Mesenchymal stem cell (in vitro differentiated cells and primary cell): Measurements from ENCODE around the gene KLHL36.
A peak's percentile ranks its signal among the peaks of the same experiment; 100 is the strongest.

ENCODE experiments used
- DNase-seq: peaks from one replicate; pipeline ENCODE4 v3.0.0-alpha.2; 2013
- H2AFZ ChIP-seq: one replicate; pipeline ENCODE4 v1.6.1; 2013; ENCODE audit warnings: low read depth, mild to moderate bottlenecking, control low read depth, inconsistent platforms, low read length, moderate library complexity
- H2AK5ac ChIP-seq: 2 replicates; pipeline ENCODE4 v1.6.1; 2013; ENCODE audit warnings: low read length, moderate library complexity, mild to moderate bottlenecking, inconsistent platforms; ENCODE audit not compliant: severe bottlenecking
- H2BK120ac ChIP-seq: one replicate; pipeline ENCODE4 v1.6.1; 2013; ENCODE audit warnings: low read depth, mild to moderate bottlenecking, inconsistent platforms, low read length, moderate library complexity
- H2BK12ac ChIP-seq, 2 experiments: one replicate each; pipeline ENCODE4 v1.6.1; 2013; ENCODE audit warnings: inconsistent platforms in 2 of 2, low read length in 2 of 2, mild to moderate bottlenecking in 2 of 2, moderate library complexity in 2 of 2, control low read depth in 1 of 2
- H2BK15ac ChIP-seq: one replicate; pipeline ENCODE4 v1.6.1; 2013; ENCODE audit warnings: mild to moderate bottlenecking, low read depth, inconsistent platforms; ENCODE audit not compliant: poor library complexity, severe bottlenecking
- H2BK5ac ChIP-seq: 2 replicates; pipeline ENCODE4 v1.6.1; 2013; ENCODE audit warnings: low read depth, mild to moderate bottlenecking, low read length, control low read depth, inconsistent platforms; ENCODE audit not compliant: poor library complexity, severe bottlenecking
- H3K14ac ChIP-seq, 2 experiments: one replicate each; pipeline ENCODE4 v1.6.1; 2013; ENCODE audit warnings: inconsistent platforms in 2 of 2, low read length in 2 of 2, control low read depth in 1 of 2, mild to moderate bottlenecking in 1 of 2, moderate library complexity in 1 of 2
- H3K18ac ChIP-seq, 2 experiments: one replicate each; pipeline ENCODE4 v1.6.1; 2013; ENCODE audit warnings: inconsistent platforms in 2 of 2, low read length in 2 of 2, control low read depth in 1 of 2, low read depth in 1 of 2, mild to moderate bottlenecking in 1 of 2
- H3K23ac ChIP-seq, 2 experiments: one replicate each; pipeline ENCODE4 v1.6.1; 2013; ENCODE audit warnings: inconsistent platforms in 2 of 2, low read length in 2 of 2, mild to moderate bottlenecking in 2 of 2, moderate library complexity in 2 of 2, control low read depth in 1 of 2
- H3K27ac ChIP-seq: 2 replicates; pipeline ENCODE4 v1.5.1; 2013; ENCODE audit warnings: mild to moderate bottlenecking, moderate library complexity, low read length, control low read depth, inconsistent platforms; ENCODE audit not compliant: poor library complexity, severe bottlenecking
- H3K27me3 ChIP-seq, 2 experiments: 2 replicates each; pipeline versions ENCODE4 v1.6.1 to v1.7.0; 2013; ENCODE audit warnings: low read length in 2 of 2, mild to moderate bottlenecking in 2 of 2, moderate library complexity in 2 of 2, control low read depth in 1 of 2, inconsistent platforms in 1 of 2; ENCODE audit not compliant: control insufficient read depth in 1 of 2, insufficient read depth in 1 of 2
- H3K36me3 ChIP-seq, 2 experiments: 2 replicates each; pipeline versions ENCODE4 v1.6.1 to v1.7.0; 2013; ENCODE audit warnings: low read length in 2 of 2, control low read depth in 1 of 2, inconsistent platforms in 1 of 2, low read depth in 1 of 2, mild to moderate bottlenecking in 1 of 2; ENCODE audit not compliant: insufficient read depth in 2 of 2, control insufficient read depth in 1 of 2
- H3K4ac ChIP-seq, 2 experiments: one replicate each; pipeline ENCODE4 v1.6.1; 2013; ENCODE audit warnings: inconsistent platforms in 2 of 2, low read length in 2 of 2, mild to moderate bottlenecking in 2 of 2, moderate library complexity in 2 of 2, control low read depth in 1 of 2, low read depth in 1 of 2
- H3K4me1 ChIP-seq: 2 replicates; pipeline ENCODE4 v1.6.1; 2013; ENCODE audit warnings: low read depth, low read length, control low read depth; ENCODE audit not compliant: control insufficient read depth, insufficient read depth
- H3K4me2 ChIP-seq: 2 replicates; pipeline ENCODE4 v1.6.1; 2013; ENCODE audit warnings: low read length, mild to moderate bottlenecking, inconsistent platforms; ENCODE audit not compliant: poor library complexity, severe bottlenecking
- H3K4me3 ChIP-seq, 2 experiments: 2 replicates each; pipeline versions ENCODE4 v1.5.1 to v1.7.0; 2013; ENCODE audit warnings: low read length in 2 of 2, mild to moderate bottlenecking in 2 of 2, control low read depth in 1 of 2, low read depth in 1 of 2; ENCODE audit not compliant: insufficient read depth in 1 of 2
- H3K79me1 ChIP-seq: replicated peaks from 2 replicates; pipeline ENCODE4 v1.6.1; 2013; ENCODE audit warnings: mild to moderate bottlenecking, control low read depth, low read length, inconsistent platforms; ENCODE audit not compliant: poor library complexity, severe bottlenecking
- H3K9ac ChIP-seq: 2 replicates; pipeline ENCODE4 v1.7.0; 2013; ENCODE audit warnings: mild to moderate bottlenecking, low read length, moderate library complexity
- H3K9me3 ChIP-seq: 2 replicates; pipeline ENCODE4 v1.7.0; 2013; ENCODE audit warnings: mild to moderate bottlenecking, low read length; ENCODE audit not compliant: control insufficient read depth
- H4K8ac ChIP-seq: one replicate; pipeline ENCODE4 v1.6.1; 2013; ENCODE audit warnings: inconsistent platforms, mild to moderate bottlenecking, low read length, moderate library complexity
- H4K91ac ChIP-seq: one replicate; pipeline ENCODE4 v1.6.1; 2013; ENCODE audit warnings: mild to moderate bottlenecking, low read length, inconsistent platforms
- WGBS: methylation state at CpG from one replicate; pipeline ENCODE4 v1.1.7; 2013; ENCODE audit warnings: mixed read lengths; 5-methylcytosine and 5-hydroxymethylcytosine counted together

Gene KLHL36

DNA sequence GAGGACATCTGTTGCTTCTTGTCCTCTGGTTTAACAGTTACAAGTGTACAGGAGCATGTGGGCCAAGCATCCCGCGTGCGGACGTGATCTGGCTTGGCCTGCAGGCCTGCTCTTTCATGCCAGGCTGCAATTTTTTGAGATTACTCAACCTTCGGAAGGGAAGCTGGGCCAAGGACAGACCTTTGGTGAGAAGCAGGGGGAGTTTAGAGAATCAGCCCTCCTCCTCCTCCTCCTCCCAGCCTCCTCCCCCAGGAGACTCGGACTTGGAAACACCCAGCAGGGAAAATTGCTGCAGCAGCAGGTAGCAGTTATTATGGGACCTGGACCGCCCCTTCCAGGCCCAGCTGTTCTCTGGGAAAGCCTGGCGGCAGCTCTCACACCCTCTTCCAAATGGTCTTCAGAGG is 5.1 kb upstream of the KLHL36 start:
- Histone ChIP-seq H3K14ac (no peak overlapping the region), H2BK120ac (peak overlapping the region; percentile 78), H2BK12ac (peak overlapping the region in 1 of 2 experiments; percentile 19), H2AK5ac (no peak overlapping the region), H3K4ac (no peak overlapping the region), H3K9ac (peak overlapping the region; percentile 68), H3K27me3 (no peaks in the 10 kb centered on the region), H4K8ac (peak overlapping the region; percentile 74), H3K18ac (peak overlapping the region in 1 of 2 experiments; percentile 4), H4K91ac (peak overlapping the region; percentile 48), H3K36me3 (no peaks in the 10 kb centered on the region), H3K4me1 (peaks cover 40% of the 10 kb centered on the region), H3K79me1 (no peaks in the 10 kb centered on the region), H3K4me2 (no peak overlapping the region), H3K9me3 (no peaks in the 10 kb centered on the region), H3K4me3 (peak overlapping the region in 1 of 2 experiments; percentile 51), H2BK5ac (no peak overlapping the region), H3K27ac (peak overlapping the region; percentile 58), H3K23ac (no peak overlapping the region), H2BK15ac (peak overlapping the region; percentile 60), H2AFZ (peak overlapping the region; percentile 20)
- 34% methylated on average over 7 of the region's 8 CpGs for WGBS
- peak; percentile 84 for DNase-seq

DNA sequence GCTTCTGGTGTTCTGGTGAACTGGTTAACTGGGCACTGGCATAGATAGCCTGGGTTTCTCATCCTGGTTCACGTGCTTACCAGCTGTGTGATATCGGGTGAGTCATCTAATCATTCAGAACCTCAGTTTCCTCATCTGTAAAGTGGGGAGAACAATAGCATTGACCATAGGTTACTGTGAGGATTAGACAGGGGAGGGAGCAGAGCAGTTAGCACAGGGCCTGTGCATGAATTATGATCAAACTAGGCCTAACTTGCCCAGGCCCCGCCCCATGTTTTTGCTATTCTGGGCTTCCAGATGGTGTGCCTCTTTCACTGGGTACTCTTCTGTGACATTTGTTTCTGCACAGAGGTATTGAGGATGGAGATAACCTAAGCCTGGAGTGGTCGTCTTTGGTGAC is 4.6 kb upstream of the KLHL36 start:
- Histone ChIP-seq H2AFZ (no peak overlapping the region), H3K4me1 (peaks cover 40% of the 10 kb centered on the region), H3K36me3 (no peaks in the 10 kb centered on the region), H3K4me2 (no peak overlapping the region), H3K9ac (peak overlapping the region; percentile 4), H3K4ac (no peak overlapping the region), H3K4me3 (peak overlapping the region in 1 of 2 experiments; percentile 14), H2BK5ac (no peak overlapping the region), H3K27ac (peak overlapping the region; percentile 58), H3K23ac (no peak overlapping the region), H3K27me3 (no peaks in the 10 kb centered on the region), H4K91ac (no peak overlapping the region), H3K18ac (no peak overlapping the region), H3K9me3 (no peaks in the 10 kb centered on the region), H3K14ac (no peak overlapping the region), H3K79me1 (no peaks in the 10 kb centered on the region), H2BK12ac (no peak overlapping the region), H2AK5ac (peak overlapping the region; percentile 47), H2BK120ac (peak overlapping the region; percentile 78), H2BK15ac (peak overlapping the region; percentile 60), H4K8ac (no peak overlapping the region)
- no peak for DNase-seq
- 93% methylated on average over 4 of the region's 4 CpGs for WGBS

DNA sequence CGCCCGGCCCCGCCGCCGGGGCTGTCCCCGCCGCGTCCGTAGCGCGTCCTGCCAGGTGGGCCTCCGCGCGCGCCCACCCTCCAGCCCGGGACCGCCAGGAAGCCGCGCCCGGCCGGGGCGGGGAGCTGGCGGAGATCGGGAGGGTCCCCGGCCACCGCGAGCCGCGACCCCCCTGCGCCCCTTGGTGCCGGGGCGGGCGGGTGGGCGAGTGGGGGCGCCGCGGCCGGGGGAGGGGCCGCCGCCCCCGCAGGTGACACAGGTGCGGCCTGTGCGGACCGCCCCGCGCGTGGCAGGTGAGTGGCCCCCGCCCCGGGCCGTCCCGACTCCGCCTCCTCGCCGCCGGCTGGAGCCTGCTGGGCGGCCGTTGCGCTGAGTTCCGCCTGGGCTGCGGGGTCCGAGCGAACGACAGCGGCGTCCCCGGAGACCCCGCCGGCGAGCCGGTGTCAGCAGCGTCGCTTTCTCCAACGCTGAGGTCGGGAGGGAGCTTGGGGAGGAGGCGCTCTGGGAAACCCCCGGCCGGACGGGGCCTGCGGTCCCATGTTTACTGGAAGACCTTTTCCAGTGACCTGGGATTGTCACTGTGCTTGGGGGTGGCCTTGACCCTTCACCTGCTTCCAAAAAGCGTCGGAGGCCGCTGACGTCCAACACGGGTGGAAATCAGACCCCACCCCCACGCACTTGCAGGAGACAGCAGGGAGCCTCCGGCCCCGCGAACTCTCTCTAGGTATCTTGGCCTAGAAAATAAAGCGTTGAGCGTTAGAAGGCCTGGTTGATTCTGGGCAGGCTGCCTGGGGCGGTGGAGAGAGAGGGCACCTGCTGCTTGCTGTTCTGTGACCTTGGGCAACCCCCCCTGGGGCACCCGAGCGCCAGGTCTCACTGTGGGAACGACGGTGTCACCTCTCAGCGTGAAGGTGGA is 542 bp downstream of the KLHL36 start:
- Histone ChIP-seq H2AFZ (peak overlapping the region; percentile 70), H2BK5ac (no peak overlapping the region), H3K27me3 (no peaks in the 10 kb centered on the region), H2AK5ac (no peak overlapping the region), H3K14ac (peak overlapping the region in 1 of 2 experiments; percentile 86), H3K4ac (peak overlapping the region; percentile 52 to 66), H3K36me3 (peaks cover 12 to 27% of the 10 kb centered on the region in 2 experiments), H3K9me3 (no peaks in the 10 kb centered on the region), H3K4me2 (peak overlapping the region; percentile 92), H4K8ac (peak overlapping the region; percentile 59), H2BK15ac (no peak overlapping the region), H3K18ac (peak overlapping the region; percentile 85 to 86), H3K9ac (peak overlapping the region; percentile 86), H3K27ac (peak overlapping the region; percentile 61), H3K4me3 (peak overlapping the region; percentile 88 to 91), H4K91ac (peak overlapping the region; percentile 31), H2BK12ac (no peak overlapping the region), H2BK120ac (peak overlapping the region; percentile 77), H3K79me1 (peaks cover 11% of the 10 kb centered on the region), H3K23ac (peak overlapping the region in 1 of 2 experiments; percentile 77), H3K4me1 (peaks cover 26% of the 10 kb centered on the region)
- DNase-seq: peak; percentile 51
- 6% methylated on average over 48 of the region's 96 CpGs for WGBS

DNA sequence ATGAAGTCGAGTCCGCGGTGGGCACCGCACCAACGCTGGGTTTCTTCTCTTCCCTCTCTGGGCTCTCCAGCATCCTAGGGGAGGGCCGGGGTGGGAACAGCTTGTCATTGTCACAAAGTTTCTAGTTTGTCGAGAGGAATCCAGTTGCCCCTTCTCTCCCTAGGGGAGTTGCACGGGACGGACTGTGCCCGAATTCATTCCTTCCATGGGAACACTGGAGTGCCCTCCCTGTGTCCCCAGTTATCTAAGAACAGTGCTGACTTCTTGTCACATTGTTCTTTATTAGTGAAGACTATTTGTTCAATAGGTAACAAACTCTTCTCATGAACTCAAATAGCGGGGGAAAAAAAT is 1.2 kb downstream of the KLHL36 start:
- H2BK15ac ChIP-seq: no peak overlapping the region
- no peaks in the 10 kb centered on the region for H3K27me3 ChIP-seq
- H3K9me3 ChIP-seq: no peaks in the 10 kb centered on the region
- peak overlapping the region; percentile 92 for H3K4me2 ChIP-seq
- H4K91ac ChIP-seq: no peak overlapping the region
- no peak for DNase-seq
- H2AK5ac ChIP-seq: peak overlapping the region; percentile 21
- H3K9ac ChIP-seq: peak overlapping the region; percentile 86
- peak overlapping the region in 1 of 2 experiments; percentile 86 for H3K18ac ChIP-seq
- H4K8ac ChIP-seq: no peak overlapping the region
- no peak overlapping the region for H3K4ac ChIP-seq
- H3K4me3 ChIP-seq: peak overlapping the region; percentile 88 to 91
- peaks cover 15 to 33% of the 10 kb centered on the region in 2 experiments for H3K36me3 ChIP-seq
- H3K23ac ChIP-seq: no peak overlapping the region
- H2BK5ac ChIP-seq: no peak overlapping the region
- WGBS: 82% methylated on average over 11 of the region's 11 CpGs
- H3K79me1 ChIP-seq: peaks cover 13% of the 10 kb centered on the region
- H3K27ac ChIP-seq: peak overlapping the region; percentile 61
- H3K14ac ChIP-seq: peak overlapping the region in 1 of 2 experiments; percentile 42
- H3K4me1 ChIP-seq: peaks cover 24% of the 10 kb centered on the region
- H2AFZ ChIP-seq: no peak overlapping the region
- H2BK12ac ChIP-seq: peak overlapping the region in 1 of 2 experiments; percentile 70
- H2BK120ac ChIP-seq: no peak overlapping the region
